Measurements from ENCODE around the gene SLC9A9. TPM values are rescaled to one million over a fixed set of nuclear protein-coding genes. Genes with fewer than 3 reads are reported as not detected.

Gene SLC9A9
- total and polyA plus RNA-seq, 2 of the 8 experiments (the other 6 are each of a cell fraction or from before 2014, with no cell fraction given): 0.48 to 1.1 TPM

- TF ChIP-seq CTCF (IDR thresholded peaks at IDR 0.05; ENCODE audit: control extremely low read depth in 1 of 3, insufficient read depth in 1 of 3, low read depth in 1 of 3, low read length in 3 of 3) (no peak), JUND (IDR thresholded peaks at IDR 0.05; ENCODE audit: low read length) (no peak), ZNF274 (IDR thresholded peaks at IDR 0.05; ENCODE audit: borderline replicate concordance, extremely low read depth, low read length) (no peak), MAX (IDR thresholded peaks at IDR 0.05) (no peak), SIN3A (conservative IDR thresholded peaks at IDR 0.05 in 1 of 2, IDR thresholded peaks at IDR 0.05 in 1 of 2; ENCODE audit: low read depth in 1 of 2, low read length in 2 of 2) (no peak), USF2 (IDR thresholded peaks at IDR 0.05; ENCODE audit: low read length) (no peak)
These were observed 467.8 kb downstream of the SLC9A9 start (continued) for GRCh38 chr3:143380449-143380848.
